H1 (cell line): ENCODE measurements around the gene LMO2. TPM values are rescaled to one million over a fixed set of nuclear protein-coding genes. Genes with fewer than 3 reads are reported as not detected.

Experiments used
- CHD1 ChIP-seq: IDR thresholded peaks from 2 replicates; pipeline ENCODE4 v1.6.1; 2012; ENCODE audit warnings: low read depth, low read length, improper control_type of control experiment
- CREB1 ChIP-seq: IDR thresholded peaks from 2 replicates; pipeline ENCODE4 v1.6.1; 2012; ENCODE audit warnings: inconsistent platforms
- KDM5A ChIP-seq: fragments of 200-600 bp; IDR thresholded peaks from 2 replicates; pipeline ENCODE4 v1.7.1; 2012; ENCODE audit warnings: mild to moderate bottlenecking, low read length, inconsistent platforms, mixed read lengths
- MAFK ChIP-seq: IDR thresholded peaks from 2 replicates; pipeline ENCODE4 v1.6.1; 2012; ENCODE audit warnings: low read depth, mild to moderate bottlenecking, improper control_type of control experiment, low read length
- POLR2AphosphoS5 ChIP-seq: IDR thresholded peaks from 2 replicates; pipeline ENCODE4 v1.6.1; 2011; ENCODE audit warnings: low read depth, low read length
- SIRT6 ChIP-seq: IDR thresholded peaks from one replicate; pipeline ENCODE4 v1.7.1; 2012; ENCODE audit warnings: low read length, inconsistent platforms
- YY1 ChIP-seq: IDR thresholded peaks from 2 replicates; pipeline ENCODE4 v1.6.1; 2011; ENCODE audit warnings: low read depth, mild to moderate bottlenecking, low read length
- polyA plus RNA-seq, 7 experiments: library from polyadenylated mRNA; depleted of rRNA in 3 of 7; stranded (reverse) in 5 of 7; unstranded in 2 of 7; fragments of >200 nt in 5 of 7; fragments of 200-250 nt in 2 of 7; gene quantifications; 1 replicate in 5 of 7; 2 replicates in 1 of 7; 4 replicates in 1 of 7; pipeline versions ENCODE4 v1.2.1 to v1.2.3, GENCODE V29; 2011 to 2013; ENCODE audit warnings: missing spikeins in 2 of 7, mixed read lengths in 2 of 7
- total RNA-seq: library from RNA; stranded (reverse); fragmentation: NEBNext Ultra II Directional; extraction: Animal tissue kit (Norgen Biotek cat#: 25700); gene quantifications from 2 replicates; pipeline ENCODE4 v1.2.1, GENCODE V29; 2021

The LMO2 gene
- total and polyA plus RNA-seq, 2 of the 8 experiments (the other 6 are each of a cell fraction or from before 2014, with no cell fraction given), result 1.6 to 2.7 TPM

DNA sequence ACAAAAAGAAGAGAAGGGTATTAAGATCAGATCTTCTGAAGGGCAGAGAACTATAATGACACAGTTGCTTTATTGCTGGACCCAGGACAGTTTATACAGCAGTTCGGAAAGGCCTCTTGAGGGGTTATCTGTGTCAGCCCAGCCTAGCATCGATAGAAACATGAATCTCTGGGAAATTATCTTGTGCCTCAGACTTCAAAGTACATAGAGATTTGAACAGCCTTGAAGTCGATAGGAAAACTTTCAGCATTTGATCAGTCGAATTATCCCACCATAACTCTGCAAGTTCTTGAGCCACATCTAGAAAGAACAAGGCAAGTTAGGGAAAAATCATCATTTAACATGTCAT lies 2.5 kb upstream of the LMO2 start (continued):
- no peak for TF ChIP-seq CREB1
- no peak for TF ChIP-seq YY1
- no peak for TF ChIP-seq KDM5A
- TF ChIP-seq SIRT6, result no peak
- no peak for TF ChIP-seq CHD1
- no peak for TF ChIP-seq POLR2AphosphoS5
- TF ChIP-seq MAFK, result no peak
